ENCODE measurements around the gene STARD13. TPM values are rescaled to one million over a fixed set of nuclear protein-coding genes. Genes with fewer than 3 reads are reported as not detected.
A peak's percentile ranks its signal among the peaks of the same experiment; 100 is the strongest.

STARD13 gene
- total RNA-seq, 6 experiments from 2014 or later = 27.9 to 38.3 (median 34.5) TPM

- H3K36me3 Mint-ChIP-seq (ENCODE audit: low read depth) = peaks cover 37% of the 10 kb centered on the region
- no peak for DNase-seq
- no peaks in the 10 kb centered on the region for H3K9me3 Mint-ChIP-seq
- peaks cover 73% of the 10 kb centered on the region for H3K4me1 Mint-ChIP-seq (ENCODE audit: low read depth)
- H3K27ac Mint-ChIP-seq = peak overlapping the region; percentile 79
- TF ChIP-seq CTCF (IDR thresholded peaks at IDR 0.05) = no peak
- H3K27me3 Mint-ChIP-seq (ENCODE audit: insufficient read depth) = no peaks in the 10 kb centered on the region
- H3K4me3 Mint-ChIP-seq = peak overlapping the region; percentile 82
Observed at GRCh38 chr13:33213797-33214196, 71.8 kb downstream of the STARD13 start.

DNA sequence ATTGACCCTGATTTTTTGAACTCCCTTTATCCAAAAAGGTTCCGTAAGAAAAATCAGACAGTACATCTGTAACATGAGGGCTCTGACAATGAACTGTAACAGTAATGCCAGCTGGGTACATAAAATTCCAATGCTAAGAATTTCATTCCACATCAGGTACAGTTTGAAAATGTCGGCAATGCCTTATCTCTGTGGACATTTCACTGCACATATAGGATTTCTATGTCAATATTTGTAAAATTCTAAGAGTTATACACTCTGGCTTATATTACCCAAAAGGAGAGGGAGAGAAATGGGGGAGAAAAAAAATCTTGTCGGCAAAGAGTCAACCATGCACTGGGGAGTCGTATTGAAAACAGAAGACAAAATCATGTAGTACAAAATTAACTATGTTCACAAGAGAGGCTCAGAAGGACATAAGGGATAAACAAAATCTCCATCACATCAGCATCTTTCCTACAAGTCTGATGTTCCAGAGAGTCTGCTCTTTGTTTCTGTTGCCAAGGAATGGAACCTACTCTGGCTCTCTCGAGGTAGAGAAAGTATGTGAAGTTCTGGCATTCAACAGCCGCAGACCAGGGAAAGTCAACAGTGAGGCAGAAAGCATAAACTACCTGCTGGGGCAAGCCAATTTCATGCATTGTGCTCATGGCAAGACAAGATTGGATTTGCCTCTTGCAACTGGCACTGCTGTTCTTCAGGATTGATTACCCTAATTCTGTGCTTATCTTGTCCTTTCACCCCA, 72.4 kb downstream of the STARD13 start:
- Mint-ChIP-seq H3K4me3 (peak overlapping the region; percentile 82), H3K27ac (peak overlapping the region; percentile 79), H3K9me3 (no peaks in the 10 kb centered on the region), H3K4me1 (ENCODE audit: low read depth) (peaks cover 73% of the 10 kb centered on the region), H3K36me3 (ENCODE audit: low read depth) (peaks cover 35% of the 10 kb centered on the region), H3K27me3 (ENCODE audit: insufficient read depth) (no peaks in the 10 kb centered on the region; the same call in 1 of the 2 replicates)
- DNase-seq = no peak
- no peak for TF ChIP-seq CTCF (IDR thresholded peaks at IDR 0.05)

DNA sequence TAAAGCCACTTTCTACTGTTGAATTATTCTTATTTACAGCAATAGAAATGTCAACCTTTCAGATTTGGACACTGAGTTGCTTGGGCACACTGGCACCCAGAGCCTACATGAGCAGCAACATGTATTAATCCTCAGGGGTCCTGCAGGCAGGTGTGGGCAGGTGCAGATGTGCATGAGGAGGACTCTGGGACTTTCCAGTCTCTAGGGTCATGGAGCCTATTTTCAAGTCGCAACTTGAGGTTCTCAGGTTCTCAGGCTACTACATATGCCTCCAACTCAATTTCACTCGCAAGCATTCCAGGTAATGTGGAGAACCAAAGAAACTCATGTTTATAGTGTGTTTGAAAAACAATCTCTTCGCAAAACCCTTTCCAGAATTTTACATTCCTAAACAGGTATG, 73.2 kb downstream of the STARD13 start:
- no peak for TF ChIP-seq CTCF (IDR thresholded peaks at IDR 0.05)
- H3K9me3 Mint-ChIP-seq = no peaks in the 10 kb centered on the region
- H3K4me1 Mint-ChIP-seq (ENCODE audit: low read depth) = peaks cover 73% of the 10 kb centered on the region
- no peak for DNase-seq
- peaks cover 35% of the 10 kb centered on the region for H3K36me3 Mint-ChIP-seq (ENCODE audit: low read depth)
- H3K27ac Mint-ChIP-seq = no peak overlapping the region
- H3K27me3 Mint-ChIP-seq (ENCODE audit: insufficient read depth) = no peaks in the 10 kb centered on the region; the same call in 1 of the 2 replicates
- H3K4me3 Mint-ChIP-seq = no peak overlapping the region

GRCh38 chr13:33210090-33210489, 75.5 kb downstream of the STARD13 start:
- H3K27ac Mint-ChIP-seq = no peak overlapping the region
- peaks cover 73% of the 10 kb centered on the region for H3K4me1 Mint-ChIP-seq (ENCODE audit: low read depth)
- no peak for TF ChIP-seq CTCF (IDR thresholded peaks at IDR 0.05)
- H3K27me3 Mint-ChIP-seq (ENCODE audit: insufficient read depth) = no peaks in the 10 kb centered on the region; the same call in 1 of the 2 replicates
- DNase-seq = no peak
- peaks cover 42% of the 10 kb centered on the region for H3K36me3 Mint-ChIP-seq (ENCODE audit: low read depth)
- no peak overlapping the region for H3K4me3 Mint-ChIP-seq
- no peaks in the 10 kb centered on the region for H3K9me3 Mint-ChIP-seq

- Mint-ChIP-seq H3K27ac (peak overlapping the region; percentile 75), H3K4me3 (peak overlapping the region; percentile 46), H3K27me3 (ENCODE audit: insufficient read depth) (no peaks in the 10 kb centered on the region; the same call in 1 of the 2 replicates), H3K36me3 (ENCODE audit: low read depth) (peaks cover 50% of the 10 kb centered on the region), H3K4me1 (ENCODE audit: low read depth) (peaks cover 73% of the 10 kb centered on the region), H3K9me3 (no peaks in the 10 kb centered on the region)
- TF ChIP-seq CTCF (IDR thresholded peaks at IDR 0.05) = no peak
- no peak for DNase-seq
Observed at GRCh38 chr13:33208290-33209220, 77.0 kb downstream of the STARD13 start.
